Natural killer cell (primary cell): ENCODE data around the gene WDTC1. TPM values are rescaled to one million over a fixed set of nuclear protein-coding genes. Genes with fewer than 3 reads are reported as not detected.
A peak's percentile ranks its signal among the peaks of the same experiment; 100 is the strongest.

ENCODE experiments used
- ATAC-seq, 3 donors: fragments of 150-1000 bp in 2 of 3; fragments of 200-7000 bp in 1 of 3; cut with Tn5 transposase; 1 replicate in 1 of 3; 2 replicates in 2 of 3; pipeline ENCODE4 v1.10.0; 2021; ENCODE audit warnings: mild to moderate bottlenecking in 2 of 3, moderate library complexity in 2 of 3
- DNase-seq, 2 donors: peaks; one replicate each; pipeline versions ENCODE4 v3.0.0 to v3.0.0-alpha.2; 2013 to 2021; ENCODE audit warnings: mixed read lengths in 1 of 2
- H3K27ac ChIP-seq: one replicate; pipeline ENCODE4 v1.5.1; 2013; ENCODE audit warnings: mild to moderate bottlenecking, low read length
- H3K27me3 ChIP-seq: one replicate; pipeline ENCODE4 v1.6.1; 2013; ENCODE audit warnings: low read length; ENCODE audit not compliant: control insufficient read depth, insufficient read depth
- H3K36me3 ChIP-seq: one replicate; pipeline ENCODE4 v1.6.1; 2013; ENCODE audit warnings: low read length; ENCODE audit not compliant: control insufficient read depth, insufficient read depth
- H3K4me1 ChIP-seq: one replicate; pipeline ENCODE4 v1.6.1; 2013; ENCODE audit warnings: low read length; ENCODE audit not compliant: control insufficient read depth, insufficient read depth
- H3K4me3 ChIP-seq: one replicate; pipeline ENCODE4 v1.5.1; 2013; ENCODE audit warnings: low read length
- H3K9me3 ChIP-seq: one replicate; pipeline ENCODE4 v1.6.1; 2013; ENCODE audit warnings: low read length; ENCODE audit not compliant: control insufficient read depth, insufficient read depth
- H3K27ac Mint-ChIP-seq, 2 donors: one replicate each; pipeline ENCODE4 v1.8.0; 2022; ENCODE audit warnings: mild to moderate bottlenecking in 2 of 2, mixed read lengths in 2 of 2, moderate library complexity in 1 of 2
- H3K27me3 Mint-ChIP-seq, 2 donors: one replicate each; pipeline ENCODE4 v1.8.0; 2022; ENCODE audit warnings: low read depth in 2 of 2, mixed read lengths in 2 of 2
- H3K36me3 Mint-ChIP-seq: one replicate; pipeline ENCODE4 v1.8.0; 2022; ENCODE audit warnings: mixed read lengths
- H3K4me1 Mint-ChIP-seq, 2 donors: one replicate each; pipeline ENCODE4 v1.8.0; 2022; ENCODE audit warnings: mixed read lengths in 2 of 2
- H3K4me3 Mint-ChIP-seq: one replicate; pipeline ENCODE4 v1.8.0; 2022; ENCODE audit warnings: mild to moderate bottlenecking, moderate library complexity, mixed read lengths
- H3K9me3 Mint-ChIP-seq, 2 donors: one replicate each; pipeline ENCODE4 v1.8.0; 2022; ENCODE audit warnings: mixed read lengths in 2 of 2
- WGBS: methylation state at CpG from one replicate; pipeline ENCODE4 v1.1.7; 2013; ENCODE audit warnings: missing lambda C conversion rate; ENCODE audit not compliant: insufficient coverage; 5-methylcytosine and 5-hydroxymethylcytosine counted together
- intact Hi-C: fragments of 100-400 bp; cut with micrococcal nuclease; formaldehyde crosslinking; loops from one replicate; pipeline ENCODE4 v1.14.2; 2022
- total RNA-seq, 4 donors: library from RNA; stranded (reverse); fragments of 120-200 nt in 1 of 4; gene quantifications; one replicate each; pipeline versions ENCODE4 v1.2.3 to v1.2.4, GENCODE V29; 2013 to 2022
- TF ChIP-seq, protein P1 (sequence below): fragments of 200-600 bp; IDR thresholded peaks from one replicate; pipeline ENCODE4 v1.8.0; 2022; ENCODE audit warnings: antibody characterized with exemption

Gene WDTC1
- total RNA-seq, 3 donors from 2014 or later (not counting 1 experiment from before 2014, with no cell fraction given): 68.9 to 82.0 (median 81.7) TPM

DNA sequence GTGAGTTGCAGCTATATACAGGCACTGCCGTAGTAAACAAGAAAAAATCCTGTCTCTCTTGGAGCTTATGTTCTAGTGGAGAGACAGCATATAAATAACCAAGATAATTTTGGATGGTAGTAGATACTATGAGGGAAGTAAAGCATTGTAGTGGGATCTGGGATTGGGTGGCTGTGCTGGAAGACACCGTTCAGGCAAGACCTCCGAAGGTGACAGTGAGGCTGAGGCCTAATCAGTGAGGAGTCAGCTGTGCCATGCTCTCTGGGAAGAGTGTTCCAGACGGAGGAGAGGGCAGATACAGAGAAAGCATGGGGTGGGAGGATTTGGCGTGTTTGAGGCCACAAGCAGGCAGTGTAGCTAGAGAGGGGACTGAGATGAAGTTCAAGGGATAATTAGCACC lies 93.5 kb downstream of the WDTC1 start:
- H3K27ac Mint-ChIP-seq: peak overlapping the region; percentile 14 to 19
- H3K4me3 Mint-ChIP-seq: no peak overlapping the region

DNA sequence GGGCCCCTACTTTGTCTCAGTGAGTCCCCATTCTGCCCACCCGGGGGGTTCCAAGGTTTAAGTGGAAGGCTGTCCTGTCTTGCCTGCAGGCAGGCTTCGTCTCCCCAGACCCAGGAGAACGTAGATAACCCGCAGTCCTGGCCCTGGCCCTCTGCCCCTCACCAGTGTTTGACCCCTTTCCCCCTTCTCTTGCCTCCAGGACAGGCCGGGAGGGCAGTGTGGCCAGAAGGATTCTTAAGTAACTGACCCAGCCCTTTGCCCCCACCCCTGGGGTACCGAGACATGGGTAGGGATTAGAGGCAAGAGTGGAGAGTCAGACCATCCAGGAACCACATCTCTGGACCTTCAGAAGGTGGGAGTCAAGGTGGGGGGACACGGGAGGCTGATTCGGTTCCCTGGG lies 96.4 kb downstream of the WDTC1 start:
- H3K4me3 Mint-ChIP-seq: no peak overlapping the region
- no peak for DNase-seq
- Histone ChIP-seq H3K9me3 (no peaks in the 10 kb centered on the region), H3K36me3 (peaks cover 63% of the 10 kb centered on the region), H3K4me1 (peaks cover 21% of the 10 kb centered on the region), H3K27ac (no peak overlapping the region), H3K4me3 (no peak overlapping the region), H3K27me3 (no peaks in the 10 kb centered on the region)
- no peaks in the 10 kb centered on the region for H3K27me3 Mint-ChIP-seq
- H3K36me3 Mint-ChIP-seq: no peaks in the 10 kb centered on the region
- peak overlapping the region; percentile 69 to 78 for H3K27ac Mint-ChIP-seq
- no peaks in the 10 kb centered on the region for H3K9me3 Mint-ChIP-seq
- WGBS: 92% methylated on average over 8 of the region's 8 CpGs
- TF ChIP-seq, protein P1, sequence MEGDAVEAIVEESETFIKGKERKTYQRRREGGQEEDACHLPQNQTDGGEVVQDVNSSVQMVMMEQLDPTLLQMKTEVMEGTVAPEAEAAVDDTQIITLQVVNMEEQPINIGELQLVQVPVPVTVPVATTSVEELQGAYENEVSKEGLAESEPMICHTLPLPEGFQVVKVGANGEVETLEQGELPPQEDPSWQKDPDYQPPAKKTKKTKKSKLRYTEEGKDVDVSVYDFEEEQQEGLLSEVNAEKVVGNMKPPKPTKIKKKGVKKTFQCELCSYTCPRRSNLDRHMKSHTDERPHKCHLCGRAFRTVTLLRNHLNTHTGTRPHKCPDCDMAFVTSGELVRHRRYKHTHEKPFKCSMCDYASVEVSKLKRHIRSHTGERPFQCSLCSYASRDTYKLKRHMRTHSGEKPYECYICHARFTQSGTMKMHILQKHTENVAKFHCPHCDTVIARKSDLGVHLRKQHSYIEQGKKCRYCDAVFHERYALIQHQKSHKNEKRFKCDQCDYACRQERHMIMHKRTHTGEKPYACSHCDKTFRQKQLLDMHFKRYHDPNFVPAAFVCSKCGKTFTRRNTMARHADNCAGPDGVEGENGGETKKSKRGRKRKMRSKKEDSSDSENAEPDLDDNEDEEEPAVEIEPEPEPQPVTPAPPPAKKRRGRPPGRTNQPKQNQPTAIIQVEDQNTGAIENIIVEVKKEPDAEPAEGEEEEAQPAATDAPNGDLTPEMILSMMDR: no peak
- peaks cover 39 to 54% of the 10 kb centered on the region in 2 donors for H3K4me1 Mint-ChIP-seq
- no peak for ATAC-seq
- intact Hi-C loops: no loop called here

More for the DNA sequence above, 93.5 kb downstream of the WDTC1 start:
- peaks cover 55 to 70% of the 10 kb centered on the region in 2 donors for H3K4me1 Mint-ChIP-seq
- no peaks in the 10 kb centered on the region for H3K9me3 Mint-ChIP-seq
- WGBS: 97% methylated on average over 5 of the region's 5 CpGs
- Histone ChIP-seq H3K36me3 (peaks cover 50% of the 10 kb centered on the region), H3K4me1 (peaks cover 23% of the 10 kb centered on the region), H3K9me3 (no peaks in the 10 kb centered on the region), H3K27me3 (no peaks in the 10 kb centered on the region), H3K27ac (no peak overlapping the region), H3K4me3 (no peak overlapping the region)
- no peaks in the 10 kb centered on the region for H3K27me3 Mint-ChIP-seq
- TF ChIP-seq, protein P1: no peak
- H3K36me3 Mint-ChIP-seq: no peaks in the 10 kb centered on the region
- ATAC-seq (no peak), DNase-seq (no peak)
- intact Hi-C loops: no loop called here

DNA sequence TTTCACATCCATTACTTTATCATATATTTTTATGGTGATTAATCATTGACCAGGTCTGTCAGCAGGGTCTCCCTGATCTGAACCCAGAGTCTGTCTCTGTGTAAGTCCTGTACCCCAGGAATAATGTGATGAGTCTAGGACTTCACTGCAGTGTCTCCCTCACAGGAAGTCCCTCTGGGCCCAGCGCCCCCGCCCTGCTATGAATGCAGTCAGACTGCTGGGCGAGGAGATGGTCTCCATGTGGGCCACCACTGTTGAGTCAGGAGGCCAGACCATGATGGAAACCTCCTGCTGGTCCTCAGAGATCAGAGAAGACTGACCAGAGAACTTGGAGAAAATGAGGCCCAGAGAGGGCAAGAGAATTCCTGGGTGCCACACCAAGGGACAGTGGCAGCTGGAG lies 97.0 kb downstream of the WDTC1 start:
- Mint-ChIP-seq H3K4me1 (peaks cover 34 to 49% of the 10 kb centered on the region in 2 donors), H3K9me3 (no peaks in the 10 kb centered on the region), H3K27me3 (no peaks in the 10 kb centered on the region), H3K36me3 (no peaks in the 10 kb centered on the region), H3K27ac (peak overlapping the region; percentile 69 to 78), H3K4me3 (no peak overlapping the region)
- no peak overlapping the region for H3K27ac ChIP-seq
- no peaks in the 10 kb centered on the region for H3K9me3 ChIP-seq
- H3K4me1 ChIP-seq: peaks cover 21% of the 10 kb centered on the region
- intact Hi-C loops: no loop called here
- DNase-seq: no peak
- no peaks in the 10 kb centered on the region for H3K27me3 ChIP-seq
- H3K36me3 ChIP-seq: peaks cover 64% of the 10 kb centered on the region
- WGBS: 80% methylated on average over 3 of the region's 3 CpGs
- TF ChIP-seq, protein P1: no peak
- no peak for ATAC-seq
- no peak overlapping the region for H3K4me3 ChIP-seq

DNA sequence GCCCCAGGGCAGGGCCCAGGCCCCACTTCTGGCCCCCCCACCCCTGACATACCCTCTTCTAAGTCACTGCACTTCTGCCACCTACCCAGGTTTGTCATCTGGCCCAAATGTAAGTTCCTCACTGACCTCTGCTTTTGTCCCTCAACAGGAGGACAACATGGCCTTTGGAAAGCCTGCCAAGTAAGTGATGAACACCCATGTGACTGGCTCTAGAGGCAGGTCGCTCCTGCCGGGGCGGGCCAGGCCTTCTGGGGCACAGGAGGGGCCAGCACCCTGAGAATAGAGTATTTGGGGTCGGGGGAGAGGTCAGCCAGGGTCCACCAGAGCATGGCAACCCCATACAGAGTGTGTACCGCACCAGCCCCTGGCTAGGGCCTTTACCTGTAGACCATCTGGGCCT lies 97.5 kb downstream of the WDTC1 start:
- DNase-seq: no peak
- H3K27ac Mint-ChIP-seq: peak overlapping the region; percentile 69 to 78

More for the DNA sequence above, 97.5 kb downstream of the WDTC1 start:
- Mint-ChIP-seq H3K36me3 (no peaks in the 10 kb centered on the region), H3K4me3 (peak overlapping the region; percentile 6), H3K9me3 (no peaks in the 10 kb centered on the region), H3K27me3 (no peaks in the 10 kb centered on the region), H3K4me1 (peaks cover 34 to 44% of the 10 kb centered on the region in 2 donors)
- H3K4me1 ChIP-seq: peaks cover 21% of the 10 kb centered on the region
- no peak overlapping the region for H3K4me3 ChIP-seq
- ATAC-seq: no peak
- intact Hi-C loops: loop anchor here (2.0 kb wide), 1 partner anchor 63 kb away; no protein-coding TSS in a partner anchor
- TF ChIP-seq, protein P1: no peak
- H3K27ac ChIP-seq: no peak overlapping the region
- no peaks in the 10 kb centered on the region for H3K27me3 ChIP-seq
- WGBS: 95% methylated on average over 5 of the region's 5 CpGs
- no peaks in the 10 kb centered on the region for H3K9me3 ChIP-seq
- H3K36me3 ChIP-seq: peaks cover 63% of the 10 kb centered on the region
